Liver (tissue), 3 donors: ENCODE measurements around the gene TRAFD1.

Experiments used
- ATF3 ChIP-seq: IDR thresholded peaks from 2 replicates; pipeline ENCODE4 v1.6.1; 2016; ENCODE audit warnings: antibody characterized with exemption
- CTCF ChIP-seq: fragments of 150-350 bp; IDR thresholded peaks from 2 replicates; pipeline ENCODE4 v1.5.1; 2017; ENCODE audit warnings: improper control_type of control experiment, low read depth, low read length; ENCODE audit not compliant: missing input control
- FOXA1 ChIP-seq: IDR thresholded peaks from 2 replicates; pipeline ENCODE4 v1.6.1; 2016; ENCODE audit warnings: antibody characterized with exemption
- GABPA ChIP-seq, 2 donors: IDR thresholded peaks in 1 of 2; conservative IDR thresholded peaks in 1 of 2; 2 replicates each; pipeline ENCODE4 v1.6.1; 2016; ENCODE audit warnings: antibody characterized with exemption in 2 of 2, mild to moderate bottlenecking in 1 of 2, moderate library complexity in 1 of 2
- MAX ChIP-seq: IDR thresholded peaks from 2 replicates; pipeline ENCODE4 v1.6.1; 2016; ENCODE audit warnings: antibody characterized with exemption
- NR2F2 ChIP-seq: IDR thresholded peaks from 2 replicates; pipeline ENCODE4 v1.6.1; 2016; ENCODE audit warnings: antibody characterized with exemption
- REST ChIP-seq: IDR thresholded peaks from 2 replicates; pipeline ENCODE4 v1.6.1; 2016; ENCODE audit warnings: antibody characterized with exemption, mild to moderate bottlenecking
- donor health status: healthy.
- donor health status: healthy.

GRCh38 chr12:112148031-112148513 is 22.7 kb downstream of the TRAFD1 start:
- TF ChIP-seq REST (no peak), ATF3 (no peak), CTCF (no peak), MAX (no peak), FOXA1 (no peak), GABPA (IDR thresholded peaks at IDR 0.05 in 1 of 2, conservative IDR thresholded peaks at IDR 0.05 in 1 of 2) (no peak), NR2F2 (no peak)
